DOHH2 (cell line): Measurements from ENCODE around the gene PITRM1.

Experiments used
- H3F3A ChIP-seq: fragments of 200-600 bp; sonication (generic), shearing (Covaris generic); 2 replicates; pipeline ENCODE4 v1.6.0; 2016; ENCODE audit warnings: antibody characterized with exemption, mild to moderate bottlenecking; ENCODE audit not compliant: control insufficient read depth, insufficient read depth
- H3K27ac ChIP-seq: fragments of 200-600 bp; sonication (generic); 2 replicates; pipeline ENCODE4 v1.5.1; 2014; ENCODE audit warnings: low read depth, mild to moderate bottlenecking, low read length, moderate library complexity
- H3K27me3 ChIP-seq: fragments of 200-600 bp; sonication (generic); 2 replicates; pipeline ENCODE4 v1.6.1; 2014; ENCODE audit warnings: mild to moderate bottlenecking, low read length, mixed read lengths; ENCODE audit not compliant: control insufficient read depth
- H3K36me3 ChIP-seq: fragments of 200-600 bp; sonication (generic); 2 replicates; pipeline ENCODE4 v1.6.1; 2014; ENCODE audit warnings: mild to moderate bottlenecking, low read length, moderate library complexity, mixed read lengths; ENCODE audit not compliant: control insufficient read depth
- H3K4me1 ChIP-seq: fragments of 200-600 bp; sonication (generic); 2 replicates; pipeline ENCODE4 v1.6.1; 2014; ENCODE audit warnings: mild to moderate bottlenecking, low read length, mixed read lengths; ENCODE audit not compliant: control insufficient read depth
- H3K4me2 ChIP-seq: fragments of 200-600 bp; sonication (generic); 2 replicates; pipeline ENCODE4 v1.6.0; 2014; ENCODE audit warnings: mild to moderate bottlenecking, low read length, moderate library complexity
- H3K4me3 ChIP-seq: fragments of 200-600 bp; sonication (generic); 2 replicates; pipeline ENCODE4 v1.5.1; 2014; ENCODE audit warnings: mild to moderate bottlenecking, low read length, mixed read lengths
- H3K79me2 ChIP-seq: fragments of 200-600 bp; sonication (generic); 2 replicates; pipeline ENCODE4 v1.6.1; 2014; ENCODE audit warnings: mild to moderate bottlenecking, low read length, mixed read lengths; ENCODE audit not compliant: control insufficient read depth
- H3K9me2 ChIP-seq: fragments of 200-600 bp; sonication (generic); replicated peaks from 2 replicates; pipeline ENCODE4 v1.6.1; 2014; ENCODE audit warnings: mild to moderate bottlenecking, low read length, mixed read lengths; ENCODE audit not compliant: control insufficient read depth
- H3K9me3 ChIP-seq: fragments of 200-600 bp; sonication (generic); 2 replicates; pipeline ENCODE4 v1.6.1; 2014; ENCODE audit warnings: antibody characterized with exemption, low read length, mixed read lengths; ENCODE audit not compliant: control insufficient read depth, insufficient read depth
- H4K20me1 ChIP-seq: fragments of 200-600 bp; sonication (generic); 2 replicates; pipeline ENCODE4 v1.6.0; 2014; ENCODE audit warnings: low read depth, mild to moderate bottlenecking, antibody characterized with exemption, low read length, moderate library complexity; ENCODE audit not compliant: control insufficient read depth, insufficient read depth
- EZH2phosphoT487 ChIP-seq: fragments of 200-600 bp; sonication (generic); IDR thresholded peaks from 2 replicates; pipeline ENCODE4 v1.6.1; 2017; ENCODE audit warnings: borderline replicate concordance, mild to moderate bottlenecking, antibody characterized with exemption, low read length, moderate library complexity, mixed read lengths
- TF ChIP-seq, protein P1 (sequence below): fragments of 200-600 bp; sonication (generic); IDR thresholded peaks from one replicate; pipeline ENCODE4 v1.5.1; 2014; ENCODE audit warnings: antibody characterized with exemption, mild to moderate bottlenecking, low read depth, low read length; ENCODE audit not compliant: poor library complexity, severe bottlenecking

Gene PITRM1

DNA sequence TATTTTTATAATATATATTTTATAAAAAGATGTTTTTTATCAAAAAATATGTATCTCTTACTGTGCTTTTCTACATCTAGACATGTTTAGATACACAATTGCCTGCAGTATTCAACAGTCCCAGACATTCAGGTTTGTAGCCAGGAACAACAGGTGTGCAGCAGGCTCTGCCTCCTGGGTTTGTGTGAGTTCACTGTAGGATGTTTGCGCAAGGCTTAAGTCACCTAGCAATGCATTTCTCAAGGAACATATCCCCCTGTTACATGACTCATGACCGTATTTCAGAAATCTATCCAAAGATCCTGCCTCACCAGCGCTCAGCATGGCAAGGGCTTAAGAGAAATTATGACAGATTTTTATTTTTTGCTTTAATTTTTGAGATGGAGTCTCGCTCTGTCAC lies 41.5 kb downstream of the PITRM1 start:
- no peak overlapping the region for H3K27ac ChIP-seq
- H3K9me3 ChIP-seq: no peaks in the 10 kb centered on the region
- no peak for TF ChIP-seq EZH2phosphoT487
- TF ChIP-seq, protein P1, sequence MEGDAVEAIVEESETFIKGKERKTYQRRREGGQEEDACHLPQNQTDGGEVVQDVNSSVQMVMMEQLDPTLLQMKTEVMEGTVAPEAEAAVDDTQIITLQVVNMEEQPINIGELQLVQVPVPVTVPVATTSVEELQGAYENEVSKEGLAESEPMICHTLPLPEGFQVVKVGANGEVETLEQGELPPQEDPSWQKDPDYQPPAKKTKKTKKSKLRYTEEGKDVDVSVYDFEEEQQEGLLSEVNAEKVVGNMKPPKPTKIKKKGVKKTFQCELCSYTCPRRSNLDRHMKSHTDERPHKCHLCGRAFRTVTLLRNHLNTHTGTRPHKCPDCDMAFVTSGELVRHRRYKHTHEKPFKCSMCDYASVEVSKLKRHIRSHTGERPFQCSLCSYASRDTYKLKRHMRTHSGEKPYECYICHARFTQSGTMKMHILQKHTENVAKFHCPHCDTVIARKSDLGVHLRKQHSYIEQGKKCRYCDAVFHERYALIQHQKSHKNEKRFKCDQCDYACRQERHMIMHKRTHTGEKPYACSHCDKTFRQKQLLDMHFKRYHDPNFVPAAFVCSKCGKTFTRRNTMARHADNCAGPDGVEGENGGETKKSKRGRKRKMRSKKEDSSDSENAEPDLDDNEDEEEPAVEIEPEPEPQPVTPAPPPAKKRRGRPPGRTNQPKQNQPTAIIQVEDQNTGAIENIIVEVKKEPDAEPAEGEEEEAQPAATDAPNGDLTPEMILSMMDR: no peak
- no peak overlapping the region for H3K4me2 ChIP-seq
- H3K9me2 ChIP-seq: no peaks in the 10 kb centered on the region
- no peaks in the 10 kb centered on the region for H3K27me3 ChIP-seq
- H3K36me3 ChIP-seq: peaks cover 94% of the 10 kb centered on the region
- no peaks in the 10 kb centered on the region for H3K4me1 ChIP-seq
- H4K20me1 ChIP-seq: no peaks in the 10 kb centered on the region
- H3K4me3 ChIP-seq: no peak overlapping the region
- H3F3A ChIP-seq: peaks cover 5% of the 10 kb centered on the region; the same call in 1 of the 2 replicates
- no peaks in the 10 kb centered on the region for H3K79me2 ChIP-seq

DNA sequence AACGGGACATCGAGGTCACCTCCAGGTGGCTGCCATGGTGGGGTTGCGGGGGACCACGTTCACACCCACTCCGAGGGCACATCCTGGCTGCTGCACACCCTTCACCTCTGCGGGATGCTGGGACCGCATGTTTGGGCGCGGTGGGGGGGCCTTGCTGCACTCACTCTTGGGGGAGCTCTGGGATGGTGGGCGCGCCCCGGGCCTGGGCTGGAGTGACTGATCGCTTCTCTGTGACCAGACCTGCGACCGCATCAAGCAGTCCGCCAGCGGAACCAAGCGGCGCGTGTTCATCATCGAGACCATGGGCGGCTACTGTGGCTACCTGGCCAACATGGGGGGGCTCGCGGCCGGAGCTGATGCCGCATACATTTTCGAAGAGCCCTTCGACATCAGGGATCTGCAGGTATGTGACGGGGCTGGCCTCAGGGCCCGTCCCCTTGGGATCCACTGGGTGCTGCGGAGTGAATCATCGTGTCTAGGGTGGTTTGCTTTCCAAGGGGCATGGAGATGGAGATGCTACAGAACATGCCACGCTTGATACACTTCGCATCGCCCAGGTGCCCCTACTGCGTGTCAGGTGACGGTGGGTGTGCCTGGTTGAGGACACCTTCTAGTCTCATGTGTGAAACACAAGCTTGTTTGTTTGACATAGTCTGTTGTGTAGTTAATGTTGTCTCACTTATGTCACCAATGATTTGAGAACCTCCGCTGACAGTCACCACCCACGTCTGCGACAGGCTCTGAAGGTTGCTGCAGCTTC lies 42.8 kb downstream of the PITRM1 start:
- Histone ChIP-seq H3K4me2 (no peak overlapping the region), H3K79me2 (no peaks in the 10 kb centered on the region), H3K4me1 (no peaks in the 10 kb centered on the region), H3K36me3 (peaks cover 94% of the 10 kb centered on the region), H3K27ac (no peak overlapping the region), H3F3A (peaks cover 5% of the 10 kb centered on the region; the same call in 1 of the 2 replicates), H3K27me3 (no peaks in the 10 kb centered on the region), H3K4me3 (no peak overlapping the region), H3K9me2 (no peaks in the 10 kb centered on the region), H3K9me3 (no peaks in the 10 kb centered on the region), H4K20me1 (no peaks in the 10 kb centered on the region)
- no peak for TF ChIP-seq EZH2phosphoT487
- TF ChIP-seq, protein P1: no peak

DNA sequence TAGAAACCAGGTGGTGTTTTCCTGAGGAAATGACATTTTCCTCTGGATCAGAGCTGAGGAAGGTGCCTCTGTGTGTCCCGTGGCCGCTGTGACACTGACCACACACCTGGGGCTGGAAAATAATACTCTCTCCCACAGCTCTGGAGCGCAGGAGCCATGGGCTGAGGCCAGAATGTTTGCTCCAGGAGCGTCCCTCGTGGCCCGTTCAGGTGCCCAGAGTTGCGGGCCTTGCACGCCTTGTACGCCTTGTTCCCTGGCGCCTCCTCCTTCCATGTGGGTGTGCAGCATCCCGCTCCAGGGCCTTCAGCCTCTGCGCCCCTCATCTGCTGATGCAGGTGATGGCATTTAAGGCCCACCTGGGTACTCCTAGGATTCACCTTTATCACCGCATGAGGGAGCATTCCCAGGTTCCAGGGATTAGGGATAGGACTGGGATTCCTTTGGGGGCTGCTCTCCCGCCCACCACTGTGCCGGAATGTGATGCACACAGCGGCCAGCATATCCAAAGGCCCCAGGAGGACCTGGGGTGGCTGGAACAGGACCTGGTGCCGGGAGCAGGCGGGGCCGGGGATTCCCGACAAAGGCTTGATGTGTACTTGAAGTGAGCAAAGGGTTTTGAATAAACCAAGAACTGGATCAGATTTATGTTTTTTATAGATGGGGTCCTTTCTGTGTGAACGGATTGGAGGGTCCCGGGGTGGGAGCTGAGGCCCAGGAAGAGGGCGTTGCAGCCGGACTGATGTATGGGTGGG lies 44.0 kb downstream of the PITRM1 start:
- TF ChIP-seq, protein P1: no peak
- TF ChIP-seq EZH2phosphoT487: no peak
- Histone ChIP-seq H3F3A (peaks cover under 1% of the 10 kb centered on the region; the same call in 1 of the 2 replicates), H3K27me3 (no peaks in the 10 kb centered on the region), H3K4me2 (no peak overlapping the region), H4K20me1 (0 out of 2 replicates have a peak, but pooled peaks cover 2% of the 10 kb centered on the region), H3K4me3 (no peak overlapping the region), H3K4me1 (no peaks in the 10 kb centered on the region), H3K79me2 (no peaks in the 10 kb centered on the region), H3K9me2 (no peaks in the 10 kb centered on the region), H3K27ac (no peak overlapping the region), H3K36me3 (peaks cover 92% of the 10 kb centered on the region), H3K9me3 (no peaks in the 10 kb centered on the region)
